H9 (cell line): Measurements from ENCODE around the gene LILRA1. TPM values are rescaled to one million over a fixed set of nuclear protein-coding genes. Genes with fewer than 3 reads are reported as not detected.

Experiments
- DNase-seq: peaks from one replicate; pipeline ENCODE4 v3.0.0-alpha.2; 2017
- H2AFZ ChIP-seq: one replicate; pipeline ENCODE4 v1.6.1; 2013; ENCODE audit warnings: mild to moderate bottlenecking, low read length, control low read depth, moderate library complexity
- H2AK5ac ChIP-seq: 2 replicates; pipeline ENCODE4 v1.6.1; 2013; ENCODE audit warnings: low read length, control low read depth, mixed read lengths; ENCODE audit not compliant: insufficient read length
- H2BK120ac ChIP-seq: one replicate; pipeline ENCODE4 v1.6.1; 2013; ENCODE audit warnings: low read depth, mild to moderate bottlenecking, low read length, control low read depth, inconsistent platforms; ENCODE audit not compliant: poor library complexity, severe bottlenecking
- H2BK12ac ChIP-seq: 2 replicates; pipeline ENCODE4 v1.6.1; 2013; ENCODE audit warnings: low read length, control low read depth, mixed read lengths, low read depth; ENCODE audit not compliant: insufficient read length
- H2BK15ac ChIP-seq: 2 replicates; pipeline ENCODE4 v1.6.1; 2013; ENCODE audit warnings: low read depth, low read length, control low read depth
- H2BK20ac ChIP-seq: one replicate; pipeline ENCODE4 v1.6.1; 2013; ENCODE audit warnings: low read depth, mild to moderate bottlenecking, low read length, control low read depth, inconsistent platforms; ENCODE audit not compliant: poor library complexity, severe bottlenecking
- H2BK5ac ChIP-seq: 2 replicates; pipeline ENCODE4 v1.6.1; 2013; ENCODE audit warnings: low read length, control low read depth, mixed read lengths; ENCODE audit not compliant: insufficient read length
- H3K14ac ChIP-seq: 2 replicates; pipeline ENCODE4 v1.6.1; 2013; ENCODE audit warnings: low read length, control low read depth; ENCODE audit not compliant: insufficient read depth
- H3K18ac ChIP-seq: 2 replicates; pipeline ENCODE4 v1.6.1; 2013; ENCODE audit warnings: low read depth, mild to moderate bottlenecking, mixed read lengths, low read length, control low read depth; ENCODE audit not compliant: insufficient read length
- H3K23ac ChIP-seq: 2 replicates; pipeline ENCODE4 v1.6.1; 2013; ENCODE audit warnings: low read length, control low read depth, mixed read lengths, low read depth; ENCODE audit not compliant: insufficient read length
- H3K23me2 ChIP-seq: 2 replicates; pipeline ENCODE4 v1.6.1; 2013; ENCODE audit warnings: low read depth, mild to moderate bottlenecking, mixed read lengths, low read length, control low read depth; ENCODE audit not compliant: insufficient read length, poor library complexity, severe bottlenecking
- H3K27ac ChIP-seq: 2 replicates; pipeline ENCODE4 v1.5.1; 2013; ENCODE audit warnings: low read length, control low read depth, mixed read lengths, low read depth; ENCODE audit not compliant: insufficient read length
- H3K27me3 ChIP-seq: 2 replicates; pipeline ENCODE4 v1.6.1; 2013; ENCODE audit warnings: low read length, control low read depth, inconsistent platforms; ENCODE audit not compliant: insufficient read depth
- H3K4ac ChIP-seq: 2 replicates; pipeline ENCODE4 v1.6.1; 2013; ENCODE audit warnings: low read depth, mild to moderate bottlenecking, control low read depth, inconsistent platforms, low read length, moderate library complexity
- H3K4me1 ChIP-seq: 2 replicates; pipeline ENCODE4 v1.6.1; 2013; ENCODE audit warnings: low read length, control low read depth, inconsistent platforms; ENCODE audit not compliant: insufficient read depth
- H3K4me2 ChIP-seq: 2 replicates; pipeline ENCODE4 v1.6.1; 2013; ENCODE audit warnings: low read length, control low read depth, mixed read lengths; ENCODE audit not compliant: insufficient read length, insufficient read depth
- H3K56ac ChIP-seq: 2 replicates; pipeline ENCODE4 v1.6.1; 2013; ENCODE audit warnings: low read depth, mild to moderate bottlenecking, mixed read lengths, low read length, control low read depth; ENCODE audit not compliant: insufficient read length
- H3K79me1 ChIP-seq: 2 replicates; pipeline ENCODE4 v1.6.1; 2013; ENCODE audit warnings: low read depth, mild to moderate bottlenecking, moderate library complexity, low read length, control low read depth, inconsistent platforms; ENCODE audit not compliant: insufficient read depth, poor library complexity, severe bottlenecking
- H3K79me2 ChIP-seq: 2 replicates; pipeline ENCODE4 v1.6.1; 2013; ENCODE audit warnings: low read length, control low read depth, inconsistent platforms; ENCODE audit not compliant: insufficient read depth
- H3K9ac ChIP-seq: 2 replicates; pipeline ENCODE4 v1.6.1; 2013; ENCODE audit warnings: low read length, control low read depth, mixed read lengths; ENCODE audit not compliant: insufficient read length; ENCODE audit errors: extremely low read depth
- H3K9me3 ChIP-seq: one replicate; pipeline ENCODE4 v1.6.1; 2013; ENCODE audit warnings: low read depth, low read length, inconsistent platforms; ENCODE audit not compliant: control insufficient read depth
- H3T11ph ChIP-seq: one replicate; pipeline ENCODE4 v1.6.1; 2013; ENCODE audit warnings: mild to moderate bottlenecking, low read length, control low read depth, inconsistent platforms
- H4K20me1 ChIP-seq: one replicate; pipeline ENCODE4 v1.6.1; 2013; ENCODE audit not compliant: control insufficient read depth, insufficient read length, insufficient read depth
- H4K5ac ChIP-seq: 2 replicates; pipeline ENCODE4 v1.6.1; 2013; ENCODE audit warnings: low read depth, mild to moderate bottlenecking, mixed read lengths, low read length, control low read depth; ENCODE audit not compliant: insufficient read length
- H4K8ac ChIP-seq: replicated peaks from 2 replicates; pipeline ENCODE4 v1.6.1; 2013; ENCODE audit warnings: low read length, control low read depth, mixed read lengths, low read depth; ENCODE audit not compliant: insufficient read length
- H4K91ac ChIP-seq: 2 replicates; pipeline ENCODE4 v1.6.1; 2013; ENCODE audit warnings: low read depth, mild to moderate bottlenecking, moderate library complexity, mixed read lengths, low read length, control low read depth; ENCODE audit not compliant: insufficient read length
- H3K27ac Mint-ChIP-seq, 3 experiments: 2 replicates in 2 of 3; 3 replicates in 1 of 3; pipeline ENCODE4 v1.8.0; 2020 to 2021; ENCODE audit warnings: mixed read lengths in 3 of 3, mild to moderate bottlenecking in 1 of 3, moderate library complexity in 1 of 3
- H3K27me3 Mint-ChIP-seq: 2 replicates; pipeline ENCODE4 v1.8.0; 2021; ENCODE audit warnings: low read depth, mild to moderate bottlenecking, moderate library complexity, mixed read lengths
- H3K36me3 Mint-ChIP-seq, 3 experiments: 2 replicates in 2 of 3; 3 replicates in 1 of 3; pipeline ENCODE4 v1.8.0; 2020 to 2021; ENCODE audit warnings: low read depth in 3 of 3, mixed read lengths in 3 of 3; ENCODE audit not compliant: insufficient read depth in 1 of 3
- H3K4me1 Mint-ChIP-seq, 2 experiments: 2 replicates each; pipeline ENCODE4 v1.8.0; 2020; ENCODE audit warnings: mixed read lengths in 2 of 2
- H3K4me3 Mint-ChIP-seq, 2 experiments: 2 replicates in 1 of 2; 3 replicates in 1 of 2; pipeline ENCODE4 v1.8.0; 2020 to 2021; ENCODE audit warnings: mild to moderate bottlenecking in 2 of 2, mixed read lengths in 2 of 2, moderate library complexity in 1 of 2
- H3K9me3 Mint-ChIP-seq, 2 experiments: 2 replicates in 1 of 2; 3 replicates in 1 of 2; pipeline ENCODE4 v1.8.0; 2020; ENCODE audit warnings: mild to moderate bottlenecking in 2 of 2, mixed read lengths in 2 of 2, moderate library complexity in 1 of 2
- WGBS: extraction: QIAGEN DNeasy Blood & Tissue Kit; methylation state at CpG from one replicate; pipeline ENCODE4 v1.1.7; 2013; ENCODE audit warnings: missing lambda C conversion rate, low lambda C conversion rate, mixed read lengths; ENCODE audit not compliant: insufficient read length; ENCODE audit errors: extremely low coverage; 5-methylcytosine and 5-hydroxymethylcytosine counted together
- total RNA-seq: library from RNA; stranded (reverse); gene quantifications from 2 replicates; pipeline ENCODE4 v1.2.1, GENCODE V29; 2021
- TF ChIP-seq, protein P1 (sequence below): fragments of 200-600 bp; sonication (generic); conservative IDR thresholded peaks from 3 replicates; pipeline ENCODE4 v1.8.0; 2021; ENCODE audit warnings: antibody characterized with exemption, mild to moderate bottlenecking

LILRA1 gene
- total RNA-seq, 1 experiment from 2014 or later, result not detected

DNA sequence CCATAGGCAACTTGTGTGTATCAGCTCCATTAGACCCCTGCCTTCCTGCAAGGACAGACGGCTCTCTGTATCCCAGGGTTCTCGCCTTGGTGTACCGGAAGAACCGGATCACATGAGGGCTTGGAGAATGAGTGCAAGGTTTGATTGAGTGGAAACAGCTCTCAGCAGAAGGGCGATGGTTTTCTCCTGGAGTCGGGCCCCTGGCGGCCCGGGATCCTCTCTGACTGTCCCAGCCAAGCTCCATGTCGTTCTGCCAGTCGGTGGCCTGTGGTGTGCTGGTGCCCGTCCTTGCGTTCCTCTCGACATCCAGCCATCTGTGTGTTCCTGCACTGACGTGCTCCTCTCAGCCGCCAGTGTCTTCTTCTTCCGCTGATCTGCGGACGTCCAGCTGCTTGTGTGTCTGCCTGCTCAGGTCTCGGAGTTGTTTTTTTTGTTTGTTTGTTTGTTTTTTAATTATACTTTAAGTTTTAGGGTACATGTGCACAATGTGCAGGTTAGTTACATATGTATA is 53.0 kb downstream of the LILRA1 start:
- Histone ChIP-seq H2BK120ac (no peak overlapping the region), H3K4ac (no peak overlapping the region), H3K79me1 (no peaks in the 10 kb centered on the region), H3K56ac (no peak overlapping the region), H3K18ac (no peak overlapping the region), H3K14ac (no peak overlapping the region), H3K9me3 (peaks cover 59% of the 10 kb centered on the region), H4K20me1 (no peaks in the 10 kb centered on the region), H3K9ac (no peak overlapping the region), H2BK15ac (no peak overlapping the region), H4K5ac (no peak overlapping the region), H3K4me1 (no peaks in the 10 kb centered on the region), H3K79me2 (no peaks in the 10 kb centered on the region), H3K27ac (no peak overlapping the region), H2BK5ac (no peak overlapping the region), H2AK5ac (no peak overlapping the region), H4K8ac (no peak overlapping the region), H3K27me3 (no peaks in the 10 kb centered on the region), H2BK12ac (no peak overlapping the region), H3K4me2 (no peak overlapping the region), H2AFZ (no peak overlapping the region), H2BK20ac (no peak overlapping the region), H4K91ac (no peak overlapping the region), H3K23me2 (no peaks in the 10 kb centered on the region), H3K23ac (no peak overlapping the region), H3T11ph (no peak overlapping the region)
- Mint-ChIP-seq H3K27me3 (peaks cover 2% of the 10 kb centered on the region; the same call in 1 of the 2 replicates), H3K36me3 (peaks cover 4 to 12% (median 7%) of the 10 kb centered on the region in 3 experiments; a peak in 6 of 7 replicates), H3K27ac (no peak overlapping the region), H3K4me1 (no peaks in the 10 kb centered on the region), H3K4me3 (no peak overlapping the region), H3K9me3 (peaks cover 83 to 94% of the 10 kb centered on the region in 2 experiments)
- TF ChIP-seq, protein P1, sequence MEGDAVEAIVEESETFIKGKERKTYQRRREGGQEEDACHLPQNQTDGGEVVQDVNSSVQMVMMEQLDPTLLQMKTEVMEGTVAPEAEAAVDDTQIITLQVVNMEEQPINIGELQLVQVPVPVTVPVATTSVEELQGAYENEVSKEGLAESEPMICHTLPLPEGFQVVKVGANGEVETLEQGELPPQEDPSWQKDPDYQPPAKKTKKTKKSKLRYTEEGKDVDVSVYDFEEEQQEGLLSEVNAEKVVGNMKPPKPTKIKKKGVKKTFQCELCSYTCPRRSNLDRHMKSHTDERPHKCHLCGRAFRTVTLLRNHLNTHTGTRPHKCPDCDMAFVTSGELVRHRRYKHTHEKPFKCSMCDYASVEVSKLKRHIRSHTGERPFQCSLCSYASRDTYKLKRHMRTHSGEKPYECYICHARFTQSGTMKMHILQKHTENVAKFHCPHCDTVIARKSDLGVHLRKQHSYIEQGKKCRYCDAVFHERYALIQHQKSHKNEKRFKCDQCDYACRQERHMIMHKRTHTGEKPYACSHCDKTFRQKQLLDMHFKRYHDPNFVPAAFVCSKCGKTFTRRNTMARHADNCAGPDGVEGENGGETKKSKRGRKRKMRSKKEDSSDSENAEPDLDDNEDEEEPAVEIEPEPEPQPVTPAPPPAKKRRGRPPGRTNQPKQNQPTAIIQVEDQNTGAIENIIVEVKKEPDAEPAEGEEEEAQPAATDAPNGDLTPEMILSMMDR, result no peak
- no peak for DNase-seq
- WGBS, result no CpG with 5 or more reads among the region's 19 CpGs
